ENCODE measurements around the gene EFNA1. TPM values are rescaled to one million over a fixed set of nuclear protein-coding genes. Genes with fewer than 3 reads are reported as not detected.
"Not testable (repeated sequence)": the region's sequence is repeated elsewhere in the genome, so short reads cannot be mapped to it uniquely, and the experiment has no call there.

EFNA1 gene
- total and polyA plus RNA-seq, 2 donors from 2014 or later: 61.1 to 133 TPM

GRCh38 chr1:155117610-155118009 is 10.1 kb upstream of the EFNA1 start:
- no peak for DNase-seq
- intact Hi-C loops (cut with DNase I): no loop called here

GRCh38 chr1:155118090-155118489 is 9.6 kb upstream of the EFNA1 start:
- H3K27ac ChIP-seq (ENCODE audit: low read depth in 2 of 2, low read length in 2 of 2); H3K9ac ChIP-seq (ENCODE audit: low read length in 3 of 3); FAIRE-seq; intact Hi-C loops (cut with DNase I); H3K9me3 ChIP-seq (ENCODE audit: control insufficient read depth in 2 of 3, insufficient read depth in 1 of 3, low read length in 3 of 3); DNase-seq; H3K27me3 ChIP-seq (ENCODE audit: control insufficient read depth, insufficient read depth, low read length); H3K4me1 ChIP-seq (ENCODE audit: control insufficient read depth in 2 of 3, insufficient read depth in 2 of 3, low read depth in 1 of 3, low read length in 3 of 3); H3K4me3 ChIP-seq (ENCODE audit: low read length in 3 of 3); H3K36me3 ChIP-seq (ENCODE audit: control insufficient read depth in 2 of 3, insufficient read depth in 3 of 3, low read length in 3 of 3): not testable (repeated sequence)

More at GRCh38 chr1:155117610-155118009, 10.1 kb upstream of the EFNA1 start:
- TF ChIP-seq CTCF (IDR thresholded peaks at IDR 0.05; ENCODE audit: borderline replicate concordance, extremely low read depth, insufficient read depth): no peak
- H3K4me3 ChIP-seq (ENCODE audit: low read length in 3 of 3): no peak overlapping the region
- no peaks in the 10 kb centered on the region for H3K9me3 ChIP-seq (ENCODE audit: control insufficient read depth in 2 of 3, insufficient read depth in 1 of 3, low read length in 3 of 3)
- H3K27me3 ChIP-seq (ENCODE audit: control insufficient read depth, insufficient read depth, low read length): peaks cover 2% of the 10 kb centered on the region
- H3K27ac ChIP-seq (ENCODE audit: low read depth in 2 of 2, low read length in 2 of 2): no peak overlapping the region
- H3K9ac ChIP-seq (ENCODE audit: low read length in 3 of 3): no peak overlapping the region
- H3K36me3 ChIP-seq (ENCODE audit: control insufficient read depth in 2 of 3, insufficient read depth in 3 of 3, low read length in 3 of 3): no peaks in the 10 kb centered on the region
- H3K4me1 ChIP-seq (ENCODE audit: control insufficient read depth in 2 of 3, insufficient read depth in 2 of 3, low read depth in 1 of 3, low read length in 3 of 3): no peaks in the 10 kb centered on the region
- FAIRE-seq: no peak

- no peak for DNase-seq
- H3K36me3 ChIP-seq (ENCODE audit: control insufficient read depth in 2 of 3, insufficient read depth in 3 of 3, low read length in 3 of 3): no peaks in the 10 kb centered on the region
- H3K9me3 ChIP-seq (ENCODE audit: control insufficient read depth in 2 of 3, insufficient read depth in 1 of 3, low read length in 3 of 3): no peaks in the 10 kb centered on the region
- TF ChIP-seq CTCF (IDR thresholded peaks at IDR 0.05; ENCODE audit: borderline replicate concordance, extremely low read depth, insufficient read depth): no peak
- intact Hi-C loops (cut with DNase I): no loop called here
- H3K9ac ChIP-seq (ENCODE audit: low read length in 3 of 3): no peak overlapping the region
- no peak for FAIRE-seq
- H3K4me3 ChIP-seq (ENCODE audit: low read length in 3 of 3): no peak overlapping the region
- H3K27me3 ChIP-seq (ENCODE audit: control insufficient read depth, insufficient read depth, low read length): peaks cover 2% of the 10 kb centered on the region
- H3K4me1 ChIP-seq (ENCODE audit: control insufficient read depth in 2 of 3, insufficient read depth in 2 of 3, low read depth in 1 of 3, low read length in 3 of 3): peaks cover 0 to 13% (median 7%) of the 10 kb centered on the region in 3 donors
- no peak overlapping the region for H3K27ac ChIP-seq (ENCODE audit: low read depth in 2 of 2, low read length in 2 of 2)
Observed at GRCh38 chr1:155120253-155120652, 7.4 kb upstream of the EFNA1 start.

GRCh38 chr1:155121249-155121648 is 6.4 kb upstream of the EFNA1 start:
- intact Hi-C loops (cut with DNase I): no loop called here
- Histone ChIP-seq H3K4me3 (ENCODE audit: low read length in 3 of 3) (no peak overlapping the region), H3K27me3 (ENCODE audit: control insufficient read depth, insufficient read depth, low read length) (peaks cover 2% of the 10 kb centered on the region), H3K9me3 (ENCODE audit: control insufficient read depth in 2 of 3, insufficient read depth in 1 of 3, low read length in 3 of 3) (no peaks in the 10 kb centered on the region), H3K36me3 (ENCODE audit: control insufficient read depth in 2 of 3, insufficient read depth in 3 of 3, low read length in 3 of 3) (no peaks in the 10 kb centered on the region), H3K27ac (ENCODE audit: low read depth in 2 of 2, low read length in 2 of 2) (no peak overlapping the region), H3K4me1 (ENCODE audit: control insufficient read depth in 2 of 3, insufficient read depth in 2 of 3, low read depth in 1 of 3, low read length in 3 of 3) (peaks cover 0 to 13% (median 9%) of the 10 kb centered on the region in 3 donors), H3K9ac (ENCODE audit: low read length in 3 of 3) (no peak overlapping the region)
- no peak for TF ChIP-seq CTCF (IDR thresholded peaks at IDR 0.05; ENCODE audit: borderline replicate concordance, extremely low read depth, insufficient read depth)
- no peak for DNase-seq
- FAIRE-seq: no peak
